ENCODE measurements around the gene ANKRD44. TPM values are rescaled to one million over a fixed set of nuclear protein-coding genes. Genes with fewer than 3 reads are reported as not detected.

ANKRD44 gene
- total RNA-seq, 1 donor from 2014 or later = 8.1 TPM

DNA sequence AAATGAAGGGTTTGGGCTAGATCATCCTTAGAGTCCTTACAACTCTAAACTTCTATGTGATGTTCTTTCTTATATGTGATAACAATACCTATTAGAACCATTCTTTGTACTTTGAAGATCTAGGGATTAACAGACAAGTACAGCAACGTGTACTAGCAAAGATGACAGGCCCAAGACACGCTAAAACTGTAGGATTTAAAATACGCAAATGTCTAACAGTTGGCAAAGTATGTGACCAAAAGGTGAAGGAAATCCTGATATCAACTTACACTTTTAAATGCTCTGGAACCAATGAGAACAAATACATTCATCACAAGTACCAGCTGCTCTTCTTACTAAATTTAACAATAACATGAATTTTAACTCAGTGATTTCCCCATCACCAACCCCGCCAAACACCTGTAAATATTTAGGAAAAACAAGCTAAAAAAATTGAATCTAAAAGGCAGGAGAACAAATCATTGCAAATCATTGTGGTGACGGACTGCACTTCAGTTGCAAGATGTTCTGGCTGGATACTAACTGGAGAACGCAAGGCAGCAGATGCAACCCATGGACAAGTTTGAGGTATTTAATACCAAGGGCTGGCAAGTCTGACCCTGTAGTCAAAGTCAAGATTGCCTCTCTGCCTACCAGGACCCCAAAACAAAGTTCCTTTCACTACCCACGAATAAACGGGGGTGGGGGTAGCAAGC is 1.4 kb downstream of the ANKRD44 start:
- Mint-ChIP-seq H3K36me3 (ENCODE audit: low read depth, unreplicated experiment) (peaks cover 4% of the 10 kb centered on the region), H3K27me3 (ENCODE audit: unreplicated experiment) (peaks cover 11% of the 10 kb centered on the region), H3K4me1 (ENCODE audit: unreplicated experiment) (peaks cover 32% of the 10 kb centered on the region), H3K9me3 (ENCODE audit: unreplicated experiment) (no peaks in the 10 kb centered on the region), H3K27ac (ENCODE audit: unreplicated experiment) (no peak overlapping the region), H3K4me3 (ENCODE audit: unreplicated experiment) (peak overlapping the region; percentile 49)
- TF ChIP-seq, protein P1, sequence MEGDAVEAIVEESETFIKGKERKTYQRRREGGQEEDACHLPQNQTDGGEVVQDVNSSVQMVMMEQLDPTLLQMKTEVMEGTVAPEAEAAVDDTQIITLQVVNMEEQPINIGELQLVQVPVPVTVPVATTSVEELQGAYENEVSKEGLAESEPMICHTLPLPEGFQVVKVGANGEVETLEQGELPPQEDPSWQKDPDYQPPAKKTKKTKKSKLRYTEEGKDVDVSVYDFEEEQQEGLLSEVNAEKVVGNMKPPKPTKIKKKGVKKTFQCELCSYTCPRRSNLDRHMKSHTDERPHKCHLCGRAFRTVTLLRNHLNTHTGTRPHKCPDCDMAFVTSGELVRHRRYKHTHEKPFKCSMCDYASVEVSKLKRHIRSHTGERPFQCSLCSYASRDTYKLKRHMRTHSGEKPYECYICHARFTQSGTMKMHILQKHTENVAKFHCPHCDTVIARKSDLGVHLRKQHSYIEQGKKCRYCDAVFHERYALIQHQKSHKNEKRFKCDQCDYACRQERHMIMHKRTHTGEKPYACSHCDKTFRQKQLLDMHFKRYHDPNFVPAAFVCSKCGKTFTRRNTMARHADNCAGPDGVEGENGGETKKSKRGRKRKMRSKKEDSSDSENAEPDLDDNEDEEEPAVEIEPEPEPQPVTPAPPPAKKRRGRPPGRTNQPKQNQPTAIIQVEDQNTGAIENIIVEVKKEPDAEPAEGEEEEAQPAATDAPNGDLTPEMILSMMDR (IDR thresholded peaks at IDR 0.05; ENCODE audit: unreplicated experiment) = no peak
- no peak for DNase-seq (ENCODE audit: low spot score)

DNA sequence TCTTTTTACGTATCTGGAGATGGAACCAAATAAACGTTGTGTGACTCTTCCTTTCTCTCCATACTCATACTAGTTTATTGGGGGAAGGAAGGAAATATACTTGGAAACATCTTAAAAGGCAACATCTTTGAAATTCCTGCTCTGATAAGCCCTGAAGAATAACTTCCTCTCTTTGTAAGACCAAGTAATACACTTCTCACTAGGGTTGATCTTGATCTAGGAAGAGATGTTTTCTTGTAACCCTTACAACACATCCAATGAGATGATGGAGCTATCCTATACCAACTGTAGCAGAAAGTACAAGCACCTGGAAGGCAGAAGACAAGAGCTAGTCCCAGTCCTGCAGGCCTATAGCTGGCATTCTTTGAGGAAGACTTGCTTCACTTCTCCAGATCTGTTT is 2.0 kb downstream of the ANKRD44 start:
- H3K27me3 Mint-ChIP-seq (ENCODE audit: unreplicated experiment) = peaks cover 11% of the 10 kb centered on the region
- DNase-seq (ENCODE audit: low spot score) = no peak

DNA sequence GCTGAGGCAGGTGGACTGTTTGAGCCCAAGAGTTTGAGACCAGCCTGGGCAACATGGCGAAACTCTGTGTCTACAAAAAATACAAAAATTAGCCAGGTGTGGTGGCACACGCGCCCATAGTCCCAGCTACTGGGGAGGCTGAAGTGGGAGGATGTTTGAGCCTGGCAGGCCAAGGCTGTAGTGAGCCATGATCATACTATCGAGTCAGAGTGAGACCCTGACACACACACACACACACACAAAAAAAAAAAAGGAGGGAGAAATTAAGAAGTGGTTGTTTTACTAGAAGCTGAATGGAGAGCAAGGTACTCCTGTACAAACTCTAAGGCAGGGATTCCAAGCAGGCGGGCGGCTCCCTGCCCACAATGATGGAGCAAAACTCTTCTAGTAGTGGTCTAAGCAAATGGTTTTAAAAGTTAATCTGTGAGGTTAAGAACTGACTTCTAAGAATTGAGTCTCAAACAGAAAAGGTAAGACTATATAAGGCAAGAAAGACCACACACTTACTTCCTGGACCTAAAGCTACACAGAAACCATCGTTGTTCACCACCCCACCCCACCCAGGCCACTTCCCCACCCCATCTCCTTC is 2.6 kb downstream of the ANKRD44 start:
- no peaks in the 10 kb centered on the region for H3K9me3 Mint-ChIP-seq (ENCODE audit: unreplicated experiment)
- TF ChIP-seq, protein P1 (IDR thresholded peaks at IDR 0.05; ENCODE audit: unreplicated experiment) = no peak
- DNase-seq (ENCODE audit: low spot score) = no peak
- no peak overlapping the region for H3K27ac Mint-ChIP-seq (ENCODE audit: unreplicated experiment)
- H3K27me3 Mint-ChIP-seq (ENCODE audit: unreplicated experiment) = peaks cover 11% of the 10 kb centered on the region
- H3K4me3 Mint-ChIP-seq (ENCODE audit: unreplicated experiment) = no peak overlapping the region
- H3K4me1 Mint-ChIP-seq (ENCODE audit: unreplicated experiment) = peaks cover 32% of the 10 kb centered on the region
- peaks cover 4% of the 10 kb centered on the region for H3K36me3 Mint-ChIP-seq (ENCODE audit: low read depth, unreplicated experiment)

More for the DNA sequence above, 2.0 kb downstream of the ANKRD44 start:
- TF ChIP-seq, protein P1 (IDR thresholded peaks at IDR 0.05; ENCODE audit: unreplicated experiment) = no peak
- H3K4me1 Mint-ChIP-seq (ENCODE audit: unreplicated experiment) = peaks cover 32% of the 10 kb centered on the region
- H3K4me3 Mint-ChIP-seq (ENCODE audit: unreplicated experiment) = no peak overlapping the region
- H3K36me3 Mint-ChIP-seq (ENCODE audit: low read depth, unreplicated experiment) = peaks cover 4% of the 10 kb centered on the region
- H3K9me3 Mint-ChIP-seq (ENCODE audit: unreplicated experiment) = no peaks in the 10 kb centered on the region
- H3K27ac Mint-ChIP-seq (ENCODE audit: unreplicated experiment) = no peak overlapping the region

DNA sequence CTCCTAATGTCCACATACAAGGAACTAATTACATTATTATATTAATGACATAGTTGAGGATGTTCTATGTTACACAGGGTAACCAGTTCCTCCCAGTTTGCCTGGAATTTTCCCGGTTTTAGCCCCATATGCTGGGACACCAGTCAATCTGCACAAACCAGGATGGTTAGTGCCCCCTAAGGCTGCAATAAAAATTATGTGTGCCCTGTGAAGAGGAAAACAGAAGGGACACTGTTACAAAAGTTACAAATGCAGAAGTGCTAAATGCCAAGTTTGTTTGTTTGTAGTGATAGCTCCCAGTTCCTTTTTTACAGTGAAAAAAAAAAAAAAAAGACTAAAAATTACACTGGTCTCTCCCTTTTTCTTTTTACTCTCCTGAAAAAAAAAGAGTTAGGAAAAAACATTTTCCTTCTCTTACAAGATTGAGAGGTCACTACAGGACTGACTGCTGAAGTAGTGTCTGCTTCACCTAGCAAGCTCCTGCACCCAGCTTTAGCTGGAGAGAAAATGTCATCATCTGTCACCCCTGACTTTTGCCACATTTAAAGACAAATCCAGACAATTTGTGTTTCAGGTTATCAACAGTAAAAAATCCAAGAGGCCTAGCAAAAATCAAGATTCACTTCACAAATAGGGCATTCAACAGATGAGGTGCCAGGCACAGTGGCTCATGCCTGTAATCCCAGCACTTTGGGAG is 3.2 kb downstream of the ANKRD44 start:
- Mint-ChIP-seq H3K27me3 (ENCODE audit: unreplicated experiment) (peaks cover 11% of the 10 kb centered on the region), H3K36me3 (ENCODE audit: low read depth, unreplicated experiment) (peaks cover 4% of the 10 kb centered on the region), H3K27ac (ENCODE audit: unreplicated experiment) (no peak overlapping the region), H3K4me3 (ENCODE audit: unreplicated experiment) (no peak overlapping the region), H3K4me1 (ENCODE audit: unreplicated experiment) (peaks cover 32% of the 10 kb centered on the region), H3K9me3 (ENCODE audit: unreplicated experiment) (no peaks in the 10 kb centered on the region)
- TF ChIP-seq, protein P1 (IDR thresholded peaks at IDR 0.05; ENCODE audit: unreplicated experiment) = no peak
- DNase-seq (ENCODE audit: low spot score) = no peak

DNA sequence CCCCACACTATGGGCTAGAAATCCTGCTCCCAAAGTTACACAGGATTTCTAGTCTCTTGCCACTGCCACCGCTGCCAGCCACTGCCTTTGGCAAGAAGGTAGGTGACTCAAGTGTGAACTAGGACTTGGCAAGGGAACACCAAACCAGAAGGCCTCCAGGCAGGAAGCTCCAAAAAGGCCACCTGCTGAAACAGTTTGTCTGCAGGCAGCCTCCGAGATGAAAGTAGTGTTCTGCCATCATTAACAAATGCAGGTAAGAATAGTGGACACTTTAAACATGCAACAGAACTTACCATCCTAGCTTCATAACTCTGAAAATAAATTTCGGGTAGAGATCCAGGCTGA is 3.9 kb downstream of the ANKRD44 start:
- Mint-ChIP-seq H3K27me3 (ENCODE audit: unreplicated experiment) (peaks cover 8% of the 10 kb centered on the region), H3K4me1 (ENCODE audit: unreplicated experiment) (peaks cover 29% of the 10 kb centered on the region), H3K27ac (ENCODE audit: unreplicated experiment) (no peak overlapping the region), H3K9me3 (ENCODE audit: unreplicated experiment) (no peaks in the 10 kb centered on the region), H3K36me3 (ENCODE audit: low read depth, unreplicated experiment) (peaks cover 2% of the 10 kb centered on the region), H3K4me3 (ENCODE audit: unreplicated experiment) (no peak overlapping the region)
- TF ChIP-seq, protein P1 (IDR thresholded peaks at IDR 0.05; ENCODE audit: unreplicated experiment) = no peak
- DNase-seq (ENCODE audit: low spot score) = no peak
